Progenitor cell of endocrine pancreas (in vitro differentiated cells): ENCODE data around the gene GOLGA7B. TPM values are rescaled to one million over a fixed set of nuclear protein-coding genes. Genes with fewer than 3 reads are reported as not detected.
A peak's percentile ranks its signal among the peaks of the same experiment; 100 is the strongest.

Experiments
- DNase-seq: peaks from one replicate; pipeline ENCODE4 v3.0.0; 2021; ENCODE audit warnings: low spot score; ENCODE audit not compliant: unreplicated experiment
- H3K27ac Mint-ChIP-seq: 2 replicates; pipeline ENCODE4 v1.8.0; 2021; ENCODE audit warnings: mild to moderate bottlenecking, moderate library complexity, mixed read lengths
- H3K27me3 Mint-ChIP-seq: 2 replicates; pipeline ENCODE4 v1.8.0; 2021; ENCODE audit warnings: mixed read lengths
- H3K36me3 Mint-ChIP-seq: 2 replicates; pipeline ENCODE4 v1.8.0; 2022; ENCODE audit warnings: mixed read lengths; ENCODE audit not compliant: insufficient read depth
- H3K4me1 Mint-ChIP-seq: 2 replicates; pipeline ENCODE4 v1.8.0; 2021; ENCODE audit warnings: low read depth, mixed read lengths
- H3K4me3 Mint-ChIP-seq: 2 replicates; pipeline ENCODE4 v1.8.0; 2021; ENCODE audit warnings: low read depth, mild to moderate bottlenecking, moderate library complexity, mixed read lengths
- H3K9me3 Mint-ChIP-seq: 2 replicates; pipeline ENCODE4 v1.8.0; 2021; ENCODE audit warnings: low read depth, mixed read lengths
- total RNA-seq: library from RNA; stranded (reverse); gene quantifications from 2 replicates; pipeline ENCODE4 v1.2.1, GENCODE V29; 2021
- TF ChIP-seq, protein P1 (sequence below): fragments of 200-600 bp; sonication (generic); IDR thresholded peaks from one replicate; pipeline ENCODE4 v1.5.0; 2021; ENCODE audit warnings: antibody characterized with exemption, mild to moderate bottlenecking; ENCODE audit not compliant: unreplicated experiment

The GOLGA7B gene
- total RNA-seq, 1 donor from 2014 or later, result 1.4 TPM

DNA sequence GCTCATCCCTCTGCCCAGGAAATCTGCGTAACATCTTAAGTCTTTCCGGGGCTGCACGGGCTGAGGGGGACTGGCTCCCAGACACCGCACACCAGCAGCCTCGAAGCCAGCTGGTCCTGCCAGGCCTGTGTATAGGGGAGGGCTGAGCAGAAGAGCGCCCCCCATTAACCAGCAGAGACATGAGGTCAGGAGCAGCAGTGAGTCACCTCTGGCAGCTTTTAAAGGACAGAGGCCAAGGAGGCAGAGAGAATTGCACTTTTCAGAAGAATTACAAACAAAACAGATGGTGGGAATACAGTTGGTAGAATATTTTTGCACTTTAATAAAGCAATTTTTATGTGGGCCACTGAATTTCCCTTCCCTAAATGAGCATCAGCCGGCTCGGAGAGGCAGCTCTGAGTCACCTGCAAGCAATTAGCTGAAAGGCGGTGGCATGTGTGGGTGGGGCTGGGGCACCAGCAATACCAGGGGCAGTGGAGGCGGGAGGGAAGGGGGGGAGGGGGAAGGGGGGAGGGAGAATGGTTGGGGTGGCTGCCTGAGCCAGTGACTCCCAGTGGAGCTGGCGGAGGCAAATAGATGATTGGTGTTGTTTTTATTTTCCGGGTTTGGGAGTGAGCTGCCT lies 39.1 kb downstream of the GOLGA7B start:
- Mint-ChIP-seq H3K4me3 (no peak overlapping the region), H3K27me3 (peaks cover 10% of the 10 kb centered on the region), H3K9me3 (no peaks in the 10 kb centered on the region), H3K4me1 (peaks cover 29% of the 10 kb centered on the region), H3K27ac (no peak overlapping the region), H3K36me3 (no peaks in the 10 kb centered on the region)
- no peak for DNase-seq
- TF ChIP-seq, protein P1, sequence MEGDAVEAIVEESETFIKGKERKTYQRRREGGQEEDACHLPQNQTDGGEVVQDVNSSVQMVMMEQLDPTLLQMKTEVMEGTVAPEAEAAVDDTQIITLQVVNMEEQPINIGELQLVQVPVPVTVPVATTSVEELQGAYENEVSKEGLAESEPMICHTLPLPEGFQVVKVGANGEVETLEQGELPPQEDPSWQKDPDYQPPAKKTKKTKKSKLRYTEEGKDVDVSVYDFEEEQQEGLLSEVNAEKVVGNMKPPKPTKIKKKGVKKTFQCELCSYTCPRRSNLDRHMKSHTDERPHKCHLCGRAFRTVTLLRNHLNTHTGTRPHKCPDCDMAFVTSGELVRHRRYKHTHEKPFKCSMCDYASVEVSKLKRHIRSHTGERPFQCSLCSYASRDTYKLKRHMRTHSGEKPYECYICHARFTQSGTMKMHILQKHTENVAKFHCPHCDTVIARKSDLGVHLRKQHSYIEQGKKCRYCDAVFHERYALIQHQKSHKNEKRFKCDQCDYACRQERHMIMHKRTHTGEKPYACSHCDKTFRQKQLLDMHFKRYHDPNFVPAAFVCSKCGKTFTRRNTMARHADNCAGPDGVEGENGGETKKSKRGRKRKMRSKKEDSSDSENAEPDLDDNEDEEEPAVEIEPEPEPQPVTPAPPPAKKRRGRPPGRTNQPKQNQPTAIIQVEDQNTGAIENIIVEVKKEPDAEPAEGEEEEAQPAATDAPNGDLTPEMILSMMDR, result no peak

DNA sequence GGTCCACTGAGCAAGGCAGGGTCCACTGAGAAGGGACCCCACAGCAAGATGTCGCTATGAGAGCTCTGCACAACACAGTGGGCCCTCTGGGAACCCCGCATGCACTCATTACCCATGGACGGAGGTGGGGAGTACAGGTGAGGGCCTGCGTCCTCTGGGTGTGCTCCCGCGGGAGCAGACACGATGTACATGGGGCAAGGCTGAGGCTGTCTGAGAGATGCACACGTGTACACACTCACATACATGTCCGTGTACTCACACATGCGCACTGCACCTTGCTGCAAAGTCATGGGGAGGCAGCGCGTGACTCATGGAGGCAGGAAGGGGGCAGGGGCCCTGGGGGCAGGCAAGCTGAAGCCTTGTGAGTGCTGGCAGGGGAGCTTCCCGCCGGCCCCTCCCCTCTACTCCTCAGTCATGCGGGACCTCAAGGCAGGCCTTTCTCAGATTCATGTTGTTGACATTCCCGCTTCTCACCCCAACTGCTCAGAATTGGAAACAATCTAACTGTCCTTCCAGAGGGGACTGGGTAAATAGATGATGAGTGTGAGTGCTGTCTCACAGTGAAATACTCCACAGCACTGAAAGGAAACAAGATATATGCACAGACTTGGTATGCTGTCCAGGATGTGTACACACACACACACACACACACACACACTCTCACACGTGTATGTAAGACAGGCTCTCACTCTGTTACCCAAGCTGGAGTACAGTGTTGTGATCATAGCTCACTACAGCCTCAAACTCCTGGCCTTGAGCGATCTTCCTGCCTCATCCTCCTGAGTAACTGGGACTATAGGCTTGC lies 40.0 kb downstream of the GOLGA7B start:
- TF ChIP-seq, protein P1, result no peak
- Mint-ChIP-seq H3K4me3 (no peak overlapping the region), H3K36me3 (no peaks in the 10 kb centered on the region), H3K27me3 (peaks cover 12% of the 10 kb centered on the region), H3K9me3 (no peaks in the 10 kb centered on the region), H3K4me1 (peaks cover 29% of the 10 kb centered on the region), H3K27ac (peak overlapping the region; percentile 71)
- no peak for DNase-seq

DNA sequence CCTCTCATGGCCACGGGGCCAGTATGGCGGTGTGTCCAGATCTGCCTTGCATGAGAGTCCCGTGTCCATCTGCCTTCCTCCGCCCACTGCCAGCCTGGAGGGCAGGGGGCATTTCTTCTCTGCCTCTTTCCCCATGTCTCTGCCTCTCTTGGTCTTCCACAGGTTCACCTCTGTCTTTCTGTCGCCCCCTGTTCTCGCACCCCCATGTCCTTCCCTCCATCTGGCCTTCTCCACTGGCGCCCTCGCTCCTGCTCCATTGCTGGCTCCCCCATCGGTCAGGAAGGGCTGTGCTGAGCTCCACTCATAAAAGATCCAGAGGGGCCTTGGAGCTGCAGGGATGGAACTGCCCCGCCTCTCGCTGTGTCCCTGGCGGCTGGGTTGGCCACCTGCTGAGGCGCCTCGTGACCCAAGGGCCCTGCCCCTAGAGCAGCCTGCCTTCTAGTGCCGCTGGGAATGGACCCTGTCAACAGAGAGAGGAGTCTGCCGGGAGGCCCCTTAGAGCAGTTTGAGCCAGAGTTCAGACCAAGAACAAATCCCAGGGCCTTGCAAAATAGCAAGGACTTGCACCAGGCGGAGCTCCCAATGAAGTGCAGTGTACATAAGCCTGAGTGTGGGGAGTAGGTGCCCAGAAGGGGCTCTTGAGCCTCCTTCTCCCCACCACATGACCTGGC lies 42.0 kb downstream of the GOLGA7B start:
- H3K27me3 Mint-ChIP-seq, result peaks cover 25% of the 10 kb centered on the region
- no peak for DNase-seq
- TF ChIP-seq, protein P1, result no peak
- H3K27ac Mint-ChIP-seq, result no peak overlapping the region
- no peaks in the 10 kb centered on the region for H3K36me3 Mint-ChIP-seq
- peaks cover 15% of the 10 kb centered on the region for H3K4me1 Mint-ChIP-seq
- no peaks in the 10 kb centered on the region for H3K9me3 Mint-ChIP-seq
- no peak overlapping the region for H3K4me3 Mint-ChIP-seq

DNA sequence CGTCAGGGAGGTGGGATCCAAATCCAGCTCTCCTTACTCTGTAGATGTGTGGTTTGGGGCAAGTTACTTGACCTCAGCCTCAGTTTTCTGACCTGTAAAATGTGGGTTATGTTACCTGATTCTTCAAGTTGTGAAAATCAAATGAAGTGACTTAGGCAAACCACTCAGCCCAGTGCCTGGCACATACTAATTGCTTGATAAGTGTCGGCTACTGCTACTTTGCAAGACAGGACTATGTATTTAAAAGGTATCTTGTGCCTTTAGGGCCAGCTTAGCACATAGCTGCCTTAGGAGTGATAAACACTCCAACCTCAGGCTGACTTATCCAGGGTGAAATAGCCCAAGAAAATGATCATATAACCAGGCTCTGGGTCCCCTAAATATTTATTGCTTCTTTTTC lies 42.9 kb downstream of the GOLGA7B start:
- TF ChIP-seq, protein P1, result no peak
- Mint-ChIP-seq H3K4me3 (no peak overlapping the region), H3K9me3 (no peaks in the 10 kb centered on the region)

DNA sequence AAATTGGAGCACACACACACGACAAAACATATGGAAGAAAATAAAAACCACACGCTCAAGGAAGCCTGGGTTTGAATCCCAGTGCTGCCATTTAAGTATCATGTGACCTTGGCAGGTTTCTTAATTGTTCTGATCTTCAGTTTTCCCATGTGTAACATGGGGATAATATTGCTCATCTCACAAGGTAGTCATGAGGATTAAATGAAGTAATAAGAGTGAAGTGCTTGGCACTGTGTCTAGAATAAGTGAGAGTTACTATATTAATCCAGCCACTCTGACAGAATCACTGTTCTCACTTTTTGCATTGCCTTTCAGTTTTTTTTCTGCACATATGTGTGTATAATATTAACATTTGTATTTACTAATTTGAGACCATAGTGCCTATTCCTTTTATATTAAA lies 43.3 kb downstream of the GOLGA7B start:
- H3K27ac Mint-ChIP-seq, result no peak overlapping the region

More for the DNA sequence above, 42.9 kb downstream of the GOLGA7B start:
- H3K27ac Mint-ChIP-seq, result no peak overlapping the region
- peaks cover 12% of the 10 kb centered on the region for H3K4me1 Mint-ChIP-seq
- H3K36me3 Mint-ChIP-seq, result no peaks in the 10 kb centered on the region
- no peak for DNase-seq
- peaks cover 25% of the 10 kb centered on the region for H3K27me3 Mint-ChIP-seq

More for the DNA sequence above, 43.3 kb downstream of the GOLGA7B start:
- H3K27me3 Mint-ChIP-seq, result peaks cover 25% of the 10 kb centered on the region
- no peaks in the 10 kb centered on the region for H3K36me3 Mint-ChIP-seq
- no peak for DNase-seq
- H3K4me3 Mint-ChIP-seq, result no peak overlapping the region
- no peaks in the 10 kb centered on the region for H3K9me3 Mint-ChIP-seq
- peaks cover 12% of the 10 kb centered on the region for H3K4me1 Mint-ChIP-seq
- TF ChIP-seq, protein P1, result no peak
